Right lobe of liver (tissue), 6 donors: Measurements from ENCODE around the gene LRG1. TPM values are rescaled to one million over a fixed set of nuclear protein-coding genes. Genes with fewer than 3 reads are reported as not detected.

Source experiments
- ATAC-seq, 4 donors: fragments of 200-7000 bp; cut with Tn5 transposase; one replicate each; pipeline ENCODE4 v1.9.1; 2020; ENCODE audit warnings: mild to moderate bottlenecking in 4 of 4, moderate library complexity in 4 of 4
- DNase-seq, 3 donors: peaks; one replicate each; pipeline ENCODE4 v3.0.0-alpha.2; 2020
- H3K27ac ChIP-seq, 3 donors: fragments of 200-600 bp; one replicate each; pipeline ENCODE4 v1.8.0; 2022
- H3K27me3 ChIP-seq, 2 donors: fragments of 200-600 bp; one replicate each; pipeline ENCODE4 v1.8.0; 2022
- H3K36me3 ChIP-seq, 4 donors: fragments of 200-600 bp; sonication (generic) in 1 of 4; one replicate each; pipeline versions ENCODE4 v1.5.1 to v1.8.0; 2017 to 2022; ENCODE audit warnings: control low read depth in 1 of 4
- H3K4me1 ChIP-seq, 4 donors: fragments of 200-600 bp; sonication (generic) in 1 of 4; one replicate each; pipeline versions ENCODE4 v1.5.1 to v1.8.0; 2017 to 2022; ENCODE audit warnings: control low read depth in 1 of 4
- H3K4me3 ChIP-seq, 3 donors: fragments of 200-600 bp; one replicate each; pipeline ENCODE4 v1.8.0; 2022
- H3K9me3 ChIP-seq, 4 donors: fragments of 200-600 bp; sonication (generic) in 1 of 4; one replicate each; pipeline versions ENCODE4 v1.5.1 to v1.8.0; 2017 to 2022; ENCODE audit warnings: control low read depth in 1 of 4
- CTCF ChIP-seq, 4 donors: fragments of 200-600 bp in 3 of 4; fragments of 450-650 bp in 1 of 4; IDR thresholded peaks; one replicate each; pipeline versions ENCODE4 v1.5.1 to v1.8.0; 2016 to 2022; ENCODE audit warnings: antibody characterized with exemption in 4 of 4, mild to moderate bottlenecking in 2 of 4
- POLR2A ChIP-seq: fragments of 450-650 bp; IDR thresholded peaks from one replicate; pipeline ENCODE4 v1.6.1; 2017; ENCODE audit warnings: antibody characterized with exemption, mild to moderate bottlenecking
- WGBS: methylation state at CpG from one replicate; pipeline ENCODE4 v1.1.6; 2018; ENCODE audit warnings: low coverage, low lambda C conversion rate; ENCODE audit not compliant: insufficient coverage; ENCODE audit errors: missing lambda C conversion rate; 5-methylcytosine and 5-hydroxymethylcytosine counted together
- intact Hi-C, 2 donors: fragments of 100-400 bp; cut with DNase I; formaldehyde crosslinking; loops; one replicate each; pipeline versions ENCODE4 v1.11.2 to v1.14.1; 2022
- total RNA-seq, 6 experiments: library from RNA; depleted of rRNA in 2 of 6; stranded (reverse); fragments of >200 nt in 2 of 6; fragmentation: NEBNext Ultra II Directional in 3 of 6; extraction: Animal tissue kit (Norgen Biotek cat#: 25700) in 3 of 6; gene quantifications; one replicate each; pipeline versions ENCODE4 v1.1.0 to v1.2.4, GENCODE V29; 2016 to 2023
- donor health status: DM: no; HTN: yes; CAD: no.
- donor health status: DM: no; HTN: no; CAD: no.
- donor health status: DM: no; HTN: no; CAD: no.
- donor health status: DM: no; HTN: yes; CAD: no.
- donor health status: DM: no; HTN: yes; CAD: no.

The LRG1 gene
- total RNA-seq, 6 experiments from 2014 or later: 331 to 1,334 (median 524) TPM

GRCh38 chr19:4557144-4557970 lies 17.5 kb upstream of the LRG1 start:
- ATAC-seq (peak; percentile 11 to 37 (median 18)), DNase-seq (no peak)
- H3K27ac ChIP-seq: peak overlapping the region in 1 of 3 donors; percentile 38
- WGBS: 57% methylated on average over 16 of the region's 33 CpGs
- no peaks in the 10 kb centered on the region for H3K9me3 ChIP-seq
- no peaks in the 10 kb centered on the region for H3K36me3 ChIP-seq
- H3K4me1 ChIP-seq: no peaks in the 10 kb centered on the region
- intact Hi-C loops: no loop called here
- no peaks in the 10 kb centered on the region for H3K27me3 ChIP-seq
- peak overlapping the region in 1 of 3 donors; percentile 29 for H3K4me3 ChIP-seq
- TF ChIP-seq POLR2A (no peak), CTCF (IDR thresholded peaks at IDR 0.05) (no peak)

GRCh38 chr19:4556597-4557127 lies 16.8 kb upstream of the LRG1 start:
- Histone ChIP-seq H3K4me3 (no peak overlapping the region), H3K27ac (no peak overlapping the region), H3K36me3 (no peaks in the 10 kb centered on the region), H3K27me3 (no peaks in the 10 kb centered on the region), H3K9me3 (no peaks in the 10 kb centered on the region), H3K4me1 (no peaks in the 10 kb centered on the region)
- TF ChIP-seq CTCF (IDR thresholded peaks at IDR 0.05): no peak
- no peak for TF ChIP-seq POLR2A
- DNase-seq: peak in 1 of 3 donors; percentile 77
- intact Hi-C loops: no loop called here
- 86% methylated on average over 3 of the region's 25 CpGs for WGBS
- peak; percentile 41 to 72 (median 60) for ATAC-seq

GRCh38 chr19:4555657-4556561 lies 16.1 kb upstream of the LRG1 start:
- Histone ChIP-seq H3K9me3 (no peaks in the 10 kb centered on the region), H3K36me3 (no peaks in the 10 kb centered on the region), H3K4me3 (no peak overlapping the region), H3K27ac (no peak overlapping the region), H3K27me3 (no peaks in the 10 kb centered on the region), H3K4me1 (no peaks in the 10 kb centered on the region)
- intact Hi-C loops: no loop called here
- TF ChIP-seq CTCF (IDR thresholded peaks at IDR 0.05): no peak
- no peak for TF ChIP-seq POLR2A
- DNase-seq (no peak), ATAC-seq (no peak)
- WGBS: 65% methylated on average over 24 of the region's 43 CpGs

GRCh38 chr19:4554717-4555116 lies 14.9 kb upstream of the LRG1 start:
- intact Hi-C loops: no loop called here
- 93% methylated on average over 4 of the region's 7 CpGs for WGBS
- no peak overlapping the region for H3K27ac ChIP-seq
- H3K27me3 ChIP-seq: no peaks in the 10 kb centered on the region
- H3K9me3 ChIP-seq: no peaks in the 10 kb centered on the region
- ATAC-seq (no peak), DNase-seq (no peak)
- TF ChIP-seq POLR2A: no peak
- no peak for TF ChIP-seq CTCF (IDR thresholded peaks at IDR 0.05)
- H3K4me1 ChIP-seq: no peaks in the 10 kb centered on the region
- no peak overlapping the region for H3K4me3 ChIP-seq
- H3K36me3 ChIP-seq: no peaks in the 10 kb centered on the region
